HepG2 (cell line): ENCODE measurements around the gene HAGHL. TPM values are rescaled to one million over a fixed set of nuclear protein-coding genes. Genes with fewer than 3 reads are reported as not detected.

Experiments
- ATAC-seq: fragments of 200-7000 bp; cut with Tn5 transposase; 3 replicates; pipeline ENCODE4 v1.9.1; 2020; ENCODE audit warnings: mild to moderate bottlenecking, moderate library complexity
- BruUV-seq: library from RNA; stranded (reverse); fragments of 400-500 nt; replicated peaks from 2 replicates; lab custom pipeline; 2021; lab: Mats Ljungman, UMichigan
- CTCF ChIA-PET: fragments of 300-600 bp; formaldehyde crosslinking; extraction: SDS; loops from one replicate; lab custom pipeline; 2021; ENCODE audit warnings: low total read pairs, inconsistent platforms, low intra/inter-chr PET ratio; lab: Yijun Ruan, JAX
- POLR2A ChIA-PET: fragments of 350-600 bp; sonication (Branson Sonifier 250); formaldehyde crosslinking; loops from one replicate; lab custom pipeline; 2020; ENCODE audit warnings: antibody characterized with exemption, inconsistent platforms; lab: Yijun Ruan, JAX
- DNase-seq: peaks from one replicate; pipeline ENCODE4 v3.0.0-alpha.2; 2015; ENCODE audit warnings: low spot score
- FAIRE-seq: peaks from 3 replicates; lab custom pipeline; 2011; peaks lifted over from hg19 to GRCh38; lab: Jason Lieb, UNC
- H2AFZ ChIP-seq: one replicate; pipeline ENCODE4 v1.6.1; 2011; ENCODE audit warnings: low read length, inconsistent platforms
- H3K27ac ChIP-seq: fragments of 300-600 bp; 3 replicates; pipeline ENCODE4 v1.8.0; 2011; ENCODE audit warnings: mixed run types, mild to moderate bottlenecking, mixed read lengths, low read length, inconsistent platforms; ENCODE audit not compliant: insufficient read depth; ENCODE audit errors: extremely low read length
- H3K27me3 ChIP-seq, 2 experiments: fragments of 200-600 bp in 1 of 2; 2 replicates in 1 of 2; 3 replicates in 1 of 2; pipeline versions ENCODE4 v1.6.0 to v1.8.0; 2011; ENCODE audit warnings: low read length in 2 of 2, mild to moderate bottlenecking in 2 of 2, moderate library complexity in 2 of 2, inconsistent platforms in 1 of 2; ENCODE audit not compliant: insufficient read depth in 2 of 2, control insufficient read depth in 1 of 2
- H3K36me3 ChIP-seq, 2 experiments: fragments of 200-600 bp in 1 of 2; replicated peaks in 1 of 2; 2 replicates in 1 of 2; 3 replicates in 1 of 2; pipeline versions ENCODE4 v1.5.1 to v1.8.0; 2011; ENCODE audit warnings: low read length in 2 of 2, inconsistent platforms in 1 of 2; ENCODE audit not compliant: insufficient read depth in 2 of 2, control insufficient read depth in 1 of 2
- H3K4me1 ChIP-seq: 2 replicates; pipeline ENCODE4 v1.5.1; 2012; ENCODE audit warnings: low read length, inconsistent platforms; ENCODE audit not compliant: insufficient read depth
- H3K4me2 ChIP-seq: 2 replicates; pipeline ENCODE4 v1.6.0; 2011; ENCODE audit warnings: low read depth, low read length, inconsistent platforms
- H3K4me3 ChIP-seq, 3 experiments: fragments of 200-600 bp in 1 of 3; sonication (generic), shearing (Covaris generic) in 1 of 3; replicated peaks in 1 of 3; 2 replicates each; pipeline ENCODE4 v1.5.1; 2011 to 2016; ENCODE audit warnings: low read length in 3 of 3, inconsistent platforms in 2 of 3, low read depth in 2 of 3, mild to moderate bottlenecking in 2 of 3, control low read depth in 1 of 3, mixed read lengths in 1 of 3; ENCODE audit not compliant: insufficient read depth in 1 of 3
- H3K79me2 ChIP-seq: one replicate; pipeline ENCODE4 v1.6.1; 2011; ENCODE audit warnings: low read length, inconsistent platforms; ENCODE audit not compliant: insufficient read depth
- H3K9ac ChIP-seq: 2 replicates; pipeline ENCODE4 v1.6.0; 2011; ENCODE audit warnings: mild to moderate bottlenecking, low read depth, low read length, inconsistent platforms; ENCODE audit not compliant: insufficient read depth
- H3K9me3 ChIP-seq: 2 replicates; pipeline ENCODE4 v1.5.1; 2012; ENCODE audit warnings: mild to moderate bottlenecking, low read length
- H4K20me1 ChIP-seq: 2 replicates; pipeline ENCODE4 v1.6.0; 2011; ENCODE audit warnings: inconsistent platforms, mild to moderate bottlenecking, low read length, moderate library complexity; ENCODE audit not compliant: insufficient read depth
- AGO2 ChIP-seq: fragments of 200-400 bp; formaldehyde crosslinking; optimal IDR thresholded peaks from 2 replicates; pipeline ENCODE3; 2017; ENCODE audit warnings: mild to moderate bottlenecking, low read depth, low read length, moderate library complexity
- BATF2 ChIP-seq: sonication (generic); formaldehyde crosslinking; IDR thresholded peaks from 2 replicates; pipeline ENCODE4 v1.8.0; 2022; ENCODE audit warnings: mild to moderate bottlenecking, missing genetic modification reagents, moderate library complexity
- ELK4 ChIP-seq: sonication (generic); formaldehyde crosslinking; IDR thresholded peaks from 2 replicates; pipeline ENCODE4 v1.9.0; 2021; ENCODE audit warnings: missing genetic modification reagents, borderline replicate concordance
- MTF2 ChIP-seq: sonication (generic); formaldehyde crosslinking; IDR thresholded peaks from 2 replicates; pipeline ENCODE4 v1.5.0; 2020; ENCODE audit warnings: missing genetic modification reagents, borderline replicate concordance
- NONO ChIP-seq, 2 experiments: fragments of 450-650 bp in 1 of 2; sonication (generic) in 1 of 2; formaldehyde crosslinking in 1 of 2; IDR thresholded peaks in 1 of 2; conservative IDR thresholded peaks in 1 of 2; 2 replicates each; pipeline versions ENCODE4 v1.6.1 to v1.8.0; 2017 to 2022; ENCODE audit warnings: mild to moderate bottlenecking in 1 of 2, missing genetic modification reagents in 1 of 2, moderate library complexity in 1 of 2
- POLR2A ChIP-seq, 2 experiments: IDR thresholded peaks; 2 replicates each; pipeline ENCODE4 v1.6.1; 2011; ENCODE audit warnings: low read depth in 2 of 2, low read length in 2 of 2, mild to moderate bottlenecking in 1 of 2, moderate library complexity in 1 of 2; ENCODE audit not compliant: insufficient read depth in 1 of 2
- SCMH1 ChIP-seq: sonication (generic); formaldehyde crosslinking; IDR thresholded peaks from 2 replicates; pipeline ENCODE4 v1.9.0; 2021; ENCODE audit warnings: missing genetic modification reagents, mild to moderate bottlenecking, borderline replicate concordance
- ZHX2 ChIP-seq, 2 experiments: sonication (generic) in 1 of 2; formaldehyde crosslinking in 1 of 2; IDR thresholded peaks; 2 replicates each; pipeline versions ENCODE4 v1.6.1 to v1.9.0; 2014 to 2022; ENCODE audit warnings: antibody characterized with exemption in 1 of 2, borderline replicate concordance in 1 of 2, inconsistent platforms in 1 of 2, low read depth in 1 of 2, missing genetic modification reagents in 1 of 2
- WGBS: methylation state at CpG from one replicate; pipeline ENCODE4 v1.1.6; 2017; ENCODE audit warnings: low lambda C conversion rate; 5-methylcytosine and 5-hydroxymethylcytosine counted together
- in situ Hi-C: cut with HindIII; loops from 2 replicates; pipeline ENCODE4 v1.10.0; 2017; ENCODE audit warnings: low pct_unique_long_range_greater_than_20kb; ENCODE audit not compliant: extremely low pct_ligation_motif_present
- intact Hi-C: fragments of 100-400 bp; cut with micrococcal nuclease; formaldehyde crosslinking; loops from one replicate; pipeline ENCODE4 v1.10.0; 2022; ENCODE audit not compliant: unreplicated experiment
- polyA plus RNA-seq, 8 experiments: library from polyadenylated mRNA; depleted of rRNA in 3 of 8; stranded (reverse) in 7 of 8; unstranded in 1 of 8; fragments of >200 nt; fragmentation: Illumina TruSeq in 4 of 8; extraction: Trizol in 4 of 8; gene quantifications; 2 replicates each; pipeline versions ENCODE4 v1.2.1 to v1.2.3, GENCODE V29; 2011 to 2016; ENCODE audit warnings: low read depth in 4 of 8, missing spikeins in 1 of 8, mixed read lengths in 1 of 8; ENCODE audit not compliant: insufficient read depth in 1 of 8
- total RNA-seq, 5 experiments: library from RNA; depleted of rRNA; stranded (reverse); fragments of >200 nt; fragmentation: Illumina TruSeq; extraction: Trizol; gene quantifications; 2 replicates each; pipeline ENCODE4 v1.2.3, GENCODE V29; 2016; ENCODE audit warnings: low read depth in 1 of 5

HAGHL gene
- total and polyA plus RNA-seq, 2 of the 13 experiments (the other 11 are each of a cell fraction or from before 2014, with no cell fraction given), result 3.4 to 8.4 TPM

- Histone ChIP-seq H3K27me3 (no peaks in the 10 kb centered on the region), H3K27ac (no peak overlapping the region), H3K36me3 (no peaks in the 10 kb centered on the region), H3K4me2 (no peak overlapping the region), H4K20me1 (peaks cover 5% of the 10 kb centered on the region), H3K4me3 (no peak overlapping the region), H3K4me1 (peaks cover 47% of the 10 kb centered on the region), H3K79me2 (peaks cover 3% of the 10 kb centered on the region), H3K9ac (no peak overlapping the region), H3K9me3 (no peaks in the 10 kb centered on the region), H2AFZ (no peak overlapping the region)
- intact Hi-C loops (no loop called here), in situ Hi-C loops (no loop called here)
- no TSS peak for BruUV-seq
- DNase-seq (no peak), ATAC-seq (no peak), FAIRE-seq (no peak)
- 86% methylated on average over 6 of the region's 6 CpGs for WGBS
- POLR2A ChIA-PET, result no interaction called here
- CTCF ChIA-PET, result no interaction called here
- TF ChIP-seq POLR2A (IDR thresholded peaks at IDR 0.05; ENCODE audit: insufficient read depth in 1 of 2, low read depth in 2 of 2, low read length in 2 of 2) (peak in 1 of 2 experiments; percentile 6; a peak in 1 of 4 replicates), MTF2 (no peak), AGO2 (peak; percentile 4)
Observed at GRCh38 chr16:718922-719321, 8.0 kb upstream of the HAGHL start.

- under 1% methylated on average over 10 of the region's 16 CpGs for WGBS
- in situ Hi-C loops, result no loop called here
- Histone ChIP-seq H3K4me3 (peak overlapping the region; percentile 77 to 95 (median 85)), H3K27me3 (no peaks in the 10 kb centered on the region), H3K4me1 (peaks cover 38% of the 10 kb centered on the region), H3K79me2 (peaks cover 3% of the 10 kb centered on the region), H3K27ac (peak overlapping the region; percentile 88), H2AFZ (no peak overlapping the region), H3K9me3 (no peaks in the 10 kb centered on the region), H3K36me3 (no peaks in the 10 kb centered on the region), H3K9ac (peak overlapping the region; percentile 88), H3K4me2 (peak overlapping the region; percentile 100), H4K20me1 (peaks cover 5% of the 10 kb centered on the region)
- DNase-seq (peak; percentile 66), ATAC-seq (peak; percentile 43), FAIRE-seq (peak; percentile 68)
- CTCF ChIA-PET, result no interaction called here
- POLR2A ChIA-PET, result interaction anchor here (0.9 to 2.5 kb wide), 10 partner anchors 10 to 183 kb away, joined by 3 to 22 read pairs (median 6); partner anchors contain the start of genes CHTF18, CIAO3, MSLN and RHBDL1
- BruUV-seq, result TSS peak; percentile 85
- intact Hi-C loops, result no loop called here
- no peak for TF ChIP-seq SCMH1 (CRISPR knock-in tag)
- no peak for TF ChIP-seq ZHX2 (IDR thresholded peaks at IDR 0.05; ENCODE audit: low read depth)
- 0 out of 2 replicates have a peak, but pooled peaks have one; percentile 11 for TF ChIP-seq ZHX2 (CRISPR knock-in tag; IDR thresholded peaks at IDR 0.05; ENCODE audit: borderline replicate concordance)
- TF ChIP-seq BATF2 (CRISPR knock-in tag), result no peak
- TF ChIP-seq NONO (IDR thresholded peaks at IDR 0.05), result no peak
- TF ChIP-seq NONO (CRISPR knock-in tag; conservative IDR thresholded peaks at IDR 0.05), result 0 out of 2 replicates have a peak, but pooled peaks have one; percentile 5
- no peak for TF ChIP-seq ELK4
Observed at GRCh38 chr16:719815-720446, 7.0 kb upstream of the HAGHL start.
